HG03039 (cell line): Measurements from ENCODE around the gene KRT85.
"Not testable (repeated sequence)": the region's sequence is repeated elsewhere in the genome, so short reads cannot be mapped to it uniquely, and the experiment has no call there.

Experiments
- ATAC-seq: cut with Tn5 transposase; IDR thresholded peaks from one replicate; pipeline ENCODE4 v1.9.1; 2021; ENCODE audit warnings: mild to moderate bottlenecking, moderate library complexity; ENCODE audit not compliant: unreplicated experiment

KRT85 gene

DNA sequence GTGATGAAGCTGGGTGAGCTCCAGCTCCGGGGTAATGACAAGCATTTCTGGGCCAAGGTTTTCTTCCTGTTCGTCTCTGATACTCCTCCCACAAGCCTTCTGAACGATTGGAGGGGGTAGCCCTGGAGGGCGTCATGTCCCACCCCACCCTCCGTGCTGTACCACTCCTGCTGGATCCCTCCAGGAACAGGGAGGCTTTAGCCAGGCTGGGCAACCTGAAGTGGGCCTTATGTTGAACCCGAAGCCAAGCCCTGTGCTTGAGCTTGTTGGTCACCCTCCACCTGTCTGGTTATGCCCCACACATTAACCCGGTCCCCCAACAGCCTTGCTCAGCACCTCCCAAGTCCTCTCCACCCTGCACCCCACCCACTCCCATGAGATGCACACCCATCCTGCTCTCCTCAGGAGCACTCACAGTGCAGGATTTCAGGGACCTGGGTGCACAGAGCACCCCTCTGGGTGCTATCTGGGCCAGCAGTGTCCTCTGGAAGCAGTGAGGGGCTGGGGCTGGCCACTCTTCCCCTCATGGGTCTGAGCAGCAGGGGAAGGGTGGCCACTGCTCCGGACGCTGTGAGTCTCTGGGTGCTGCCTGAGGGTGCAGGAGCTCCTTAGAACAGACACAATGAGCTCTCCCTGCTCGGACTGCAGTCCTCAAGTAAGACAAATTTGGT is 39.3 kb downstream of the KRT85 start:
- ATAC-seq, result no peak

- peak; percentile 82 for ATAC-seq
Observed at GRCh38 chr12:52327052-52327829, 40.0 kb downstream of the KRT85 start.

DNA sequence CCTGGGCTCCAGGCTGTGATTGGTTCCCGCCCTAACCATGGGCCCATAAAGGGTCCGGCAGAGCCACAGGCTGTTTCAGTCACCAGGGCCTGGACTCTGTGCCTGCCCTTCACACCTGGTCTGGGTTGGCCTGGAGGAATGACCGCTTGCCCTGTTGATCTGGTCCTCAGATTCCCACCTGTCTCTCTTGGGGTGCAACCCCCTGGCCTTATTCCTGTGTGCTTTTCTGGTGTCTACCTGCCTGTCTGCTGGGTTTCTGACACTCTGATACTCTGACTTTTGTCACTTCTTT is 43.2 kb downstream of the KRT85 start:
- ATAC-seq, result no peak

- no peak for ATAC-seq
Observed at GRCh38 chr12:52323416-52324152, 43.7 kb downstream of the KRT85 start.

DNA sequence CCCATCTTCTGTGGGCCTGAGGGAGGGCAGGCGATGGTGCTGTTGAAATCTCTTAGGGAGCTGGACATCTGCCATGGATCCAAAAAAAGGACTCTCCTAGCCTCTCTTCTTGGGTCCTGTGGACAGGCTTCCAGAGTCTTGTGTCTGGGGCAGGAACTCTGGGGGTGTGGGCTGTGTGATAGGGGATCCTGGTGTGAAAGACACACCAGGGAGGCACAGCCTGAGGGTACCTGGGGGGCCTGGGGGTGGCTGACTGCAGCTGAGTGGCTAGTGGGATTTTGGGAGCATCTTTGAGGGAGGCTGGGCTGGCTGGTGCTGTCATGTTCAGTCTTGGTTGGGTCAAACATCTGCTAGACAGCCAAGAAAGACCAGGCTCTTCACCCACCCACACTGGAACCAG is 44.3 kb downstream of the KRT85 start:
- ATAC-seq, result no peak

GRCh38 chr12:52322069-52322468 is 45.2 kb downstream of the KRT85 start:
- no peak for ATAC-seq

- ATAC-seq, result no peak
Observed at GRCh38 chr12:52321418-52321817, 45.9 kb downstream of the KRT85 start.

DNA sequence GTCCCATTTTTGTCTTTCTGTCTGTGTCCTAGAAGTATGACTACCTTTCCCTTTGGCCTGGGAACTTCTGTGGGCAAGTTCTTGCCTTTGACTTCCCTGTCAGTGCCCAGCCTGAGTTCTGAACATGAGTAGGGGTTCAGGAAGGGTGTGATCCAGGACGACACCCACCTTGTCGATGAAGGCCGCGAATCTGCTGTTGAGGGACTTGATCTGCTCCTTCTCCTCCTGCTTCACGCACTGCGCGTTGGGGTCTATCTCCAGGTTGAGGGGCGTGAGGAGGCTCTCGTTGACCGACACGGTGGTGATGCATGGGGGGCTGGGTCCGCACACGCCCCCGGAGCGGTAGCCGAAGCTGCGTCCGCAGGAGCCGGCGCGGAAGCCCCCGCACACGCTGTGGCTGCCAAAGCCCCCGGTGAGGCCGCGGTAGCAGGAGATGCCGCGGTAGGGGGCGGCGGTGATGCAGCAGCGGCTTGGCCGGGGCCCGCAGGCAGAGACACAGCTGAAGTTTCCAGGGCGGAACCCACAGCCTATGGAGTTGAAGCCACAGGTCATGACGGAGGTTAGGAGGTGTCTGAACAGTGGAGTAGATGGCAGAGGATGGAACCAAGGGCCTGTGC is 46.4 kb downstream of the KRT85 start, which contains the start of gene KRT83:
TSS of gene KRT83 (minus strand) at position 615 of the 617 bp plus-strand sequence. CDS start at position 552, 63 bp downstream.
- ATAC-seq, result no peak

GRCh38 chr12:52319097-52319496 is 48.2 kb downstream of the KRT85 start:
- ATAC-seq, result no peak

DNA sequence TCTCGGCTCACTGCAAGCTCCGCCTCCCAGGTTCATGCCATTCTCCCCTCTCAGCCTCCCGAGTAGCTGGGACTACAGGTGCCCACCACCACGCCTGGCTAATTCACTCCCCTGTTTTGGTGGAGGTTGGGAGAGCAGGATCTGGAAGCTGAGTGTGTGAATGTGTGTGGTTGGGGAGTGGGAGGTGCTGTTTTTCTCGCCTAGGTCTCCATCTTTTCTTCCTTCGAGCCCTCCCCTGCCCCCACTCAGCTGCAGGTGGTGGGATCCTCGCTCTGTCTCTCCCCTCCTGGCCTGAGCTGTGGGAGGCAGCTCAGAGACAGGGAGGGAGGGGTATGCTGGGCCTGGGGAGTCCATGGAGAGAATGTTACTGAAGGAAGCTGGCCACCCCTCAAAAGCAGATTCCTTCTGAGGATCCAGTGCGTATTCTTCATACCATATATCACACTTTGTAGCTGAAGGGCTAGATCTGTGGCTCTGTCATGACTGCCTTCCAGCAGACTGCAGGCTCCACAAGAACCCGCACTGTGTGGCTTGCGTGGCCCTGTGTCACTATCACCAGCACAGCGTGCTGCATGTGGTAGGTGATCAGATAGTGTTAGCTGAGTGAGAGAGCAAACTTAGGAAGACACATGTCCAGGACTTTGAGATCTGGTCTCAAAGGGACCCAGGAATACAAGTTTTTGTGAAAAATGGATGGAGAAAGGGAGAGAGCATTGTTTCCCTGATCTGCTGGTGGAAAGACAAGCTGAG is 48.9 kb downstream of the KRT85 start:
- no peak for ATAC-seq

DNA sequence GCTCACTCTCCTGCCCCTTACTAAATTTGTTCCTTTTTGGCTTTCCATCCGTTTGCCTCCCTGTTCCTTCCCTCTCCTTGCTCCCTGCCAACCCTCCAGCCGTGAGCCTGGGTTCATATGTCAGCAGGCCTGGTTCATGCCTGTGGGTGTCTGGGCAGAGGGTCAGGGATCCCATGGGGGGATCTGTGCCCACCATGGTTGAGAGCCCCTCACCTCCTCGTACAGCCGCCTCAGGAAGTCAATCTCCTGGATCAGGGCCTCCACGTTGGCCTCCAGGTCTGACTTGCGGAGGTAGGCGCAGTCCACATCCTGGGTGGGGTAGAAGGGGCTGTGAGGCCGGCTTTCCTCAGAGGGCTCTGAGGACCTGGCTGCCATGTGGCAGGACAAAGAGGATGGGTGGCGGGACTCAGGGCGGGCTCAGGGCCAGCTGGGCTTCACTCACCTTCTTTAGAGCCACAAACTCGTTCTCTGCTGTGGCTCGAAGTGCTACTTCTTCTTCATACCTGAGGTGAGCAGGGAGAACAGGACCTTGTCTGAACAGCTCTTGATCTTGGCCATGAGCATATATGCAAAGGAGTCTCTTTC is 49.7 kb downstream of the KRT85 start:
- ATAC-seq, result no peak

DNA sequence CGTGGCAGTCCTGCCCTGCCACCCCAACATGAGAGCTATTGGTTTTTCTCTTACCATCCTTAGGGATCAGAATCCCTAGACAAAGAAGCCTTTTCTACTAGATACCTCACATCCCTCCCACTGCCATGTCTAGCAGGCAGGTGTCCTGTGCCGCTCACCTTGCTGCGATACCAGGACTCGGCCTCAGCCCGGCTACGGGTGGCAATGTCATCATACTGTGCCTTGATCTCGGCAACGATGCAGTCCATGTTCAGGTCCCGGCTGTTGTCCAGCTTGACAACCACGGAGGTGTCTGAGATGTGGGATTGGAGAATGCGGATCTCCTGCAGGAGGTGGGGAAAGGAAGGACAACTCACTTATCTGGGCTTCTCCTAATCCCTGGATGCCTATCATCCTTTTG is 50.6 kb downstream of the KRT85 start:
- ATAC-seq, result no peak

DNA sequence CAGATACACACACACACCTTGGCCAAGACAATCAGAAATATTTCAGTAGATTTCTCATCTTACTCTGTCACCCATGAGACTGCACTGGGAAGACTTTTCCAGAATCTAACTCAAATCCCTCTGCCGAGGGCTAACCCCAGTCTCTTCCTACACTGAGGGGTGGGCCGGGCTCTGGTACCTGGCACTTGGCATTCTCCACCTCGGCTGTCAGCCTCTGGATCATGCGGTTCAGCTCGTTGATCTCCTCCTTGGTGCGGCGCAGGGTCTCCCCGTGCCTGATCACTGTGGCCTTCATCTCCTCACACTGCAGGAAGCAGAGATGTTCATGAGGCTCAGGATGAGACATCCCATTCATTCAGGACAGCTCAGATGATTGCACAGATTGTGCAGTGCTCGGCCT is 51.0 kb downstream of the KRT85 start:
- no peak for ATAC-seq

DNA sequence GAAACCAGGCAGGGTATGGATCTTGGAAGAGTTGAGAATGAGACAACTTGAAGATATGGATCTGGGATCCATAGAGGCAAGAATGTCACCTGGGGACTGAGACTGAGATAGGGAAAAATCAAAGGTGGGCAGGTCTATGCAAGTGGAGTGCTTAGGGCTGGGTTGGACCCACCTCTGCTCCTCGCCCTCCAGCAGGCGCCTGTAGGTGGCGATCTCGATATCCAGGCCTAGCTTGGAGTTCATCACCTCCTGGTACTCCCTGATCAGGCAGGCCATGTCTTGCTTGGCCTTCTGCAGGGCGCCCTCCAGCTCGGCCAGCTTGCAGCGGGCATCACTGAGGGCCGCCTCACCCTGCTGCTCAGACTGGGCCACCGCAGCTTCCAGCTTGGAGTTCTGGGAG is 51.6 kb downstream of the KRT85 start:
- not testable (repeated sequence) for ATAC-seq

DNA sequence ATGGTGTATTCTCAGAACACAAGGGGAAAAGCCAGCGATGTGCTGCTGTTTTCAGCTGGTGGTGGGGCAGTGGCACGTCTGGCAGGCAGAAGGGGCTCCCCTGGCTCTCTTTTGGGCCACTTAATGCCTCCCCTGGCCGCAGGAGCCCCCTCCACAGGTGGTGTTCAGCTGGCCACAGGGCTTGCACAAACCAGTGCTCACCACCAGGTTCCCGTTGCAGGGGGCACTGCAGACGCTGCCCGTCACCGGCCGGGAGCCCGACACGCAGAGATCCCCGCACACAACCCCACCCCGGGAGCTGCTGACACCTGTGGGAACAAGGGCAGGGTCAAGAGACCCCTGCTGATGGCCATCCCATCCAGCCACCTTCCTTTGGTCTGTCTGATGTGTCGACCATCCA is 52.8 kb downstream of the KRT85 start:
- no peak for ATAC-seq

DNA sequence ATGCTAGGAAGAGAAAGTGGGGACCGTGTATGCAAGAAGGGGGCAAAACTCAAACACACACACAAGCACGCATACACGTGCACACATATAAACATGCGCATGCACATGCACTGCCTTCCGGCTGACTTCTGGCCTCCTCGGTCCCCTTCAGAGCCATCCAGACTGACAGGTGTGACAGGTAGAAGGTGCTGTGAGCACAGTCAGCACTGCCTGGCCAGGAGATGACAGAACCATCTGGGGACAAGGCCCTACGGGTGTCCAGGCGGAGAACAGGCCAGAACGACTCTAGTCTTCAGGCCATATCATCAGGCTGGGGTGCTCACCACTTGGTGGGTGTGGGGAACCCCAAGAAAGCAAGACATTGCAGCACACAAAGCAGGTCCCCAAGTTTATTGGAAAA is 53.4 kb downstream of the KRT85 start:
- no peak for ATAC-seq

DNA sequence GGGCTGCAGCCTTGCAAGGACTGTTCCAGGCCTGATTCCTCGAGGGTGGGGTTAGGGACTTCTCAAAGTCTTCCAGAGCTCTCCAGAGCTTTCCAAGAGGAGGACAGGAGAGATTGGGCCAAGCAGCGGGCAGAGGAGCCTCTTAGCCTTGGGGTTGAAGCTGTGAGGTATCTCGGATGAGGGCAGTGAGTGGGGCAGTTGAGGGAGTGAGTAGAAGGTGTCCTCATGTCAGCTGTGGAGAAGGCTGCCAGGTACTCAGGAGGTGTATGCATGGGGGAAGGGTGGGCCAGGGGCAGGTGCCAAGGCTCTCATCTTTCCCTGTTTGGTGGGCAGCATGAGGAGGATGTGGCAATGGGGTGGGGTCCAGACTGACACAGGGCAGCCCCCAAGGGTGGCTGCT is 53.8 kb downstream of the KRT85 start:
- no peak for ATAC-seq

DNA sequence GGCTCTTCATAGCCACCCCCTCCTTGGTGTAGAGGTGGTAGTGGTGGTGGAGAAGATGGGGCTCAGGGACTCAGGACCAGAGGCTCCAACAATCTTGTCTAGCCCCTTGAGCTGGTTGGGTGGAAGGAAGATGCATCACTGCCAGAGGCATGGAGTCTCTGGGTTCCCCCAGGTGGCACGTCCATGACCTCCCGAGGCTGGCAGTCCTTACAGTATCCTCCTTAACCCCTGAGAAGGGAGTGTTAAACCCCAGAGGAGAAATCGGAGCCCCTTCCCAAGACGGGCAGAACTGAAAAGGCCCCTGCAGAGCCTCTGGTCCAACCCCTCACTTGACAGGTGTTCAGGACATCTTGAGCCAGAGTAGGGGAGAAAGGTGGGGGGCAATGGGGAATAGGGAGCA is 55.2 kb downstream of the KRT85 start:
- no peak for ATAC-seq

- no peak for ATAC-seq
Observed at GRCh38 chr12:52311285-52311648, 56.0 kb downstream of the KRT85 start.

GRCh38 chr12:52310622-52311284 is 56.5 kb downstream of the KRT85 start:
- ATAC-seq, result no peak
